ENCODE measurements around the gene FIP1L1.
"Not testable (repeated sequence)": the region's sequence is repeated elsewhere in the genome, so short reads cannot be mapped to it uniquely, and the experiment has no call there.

DNA sequence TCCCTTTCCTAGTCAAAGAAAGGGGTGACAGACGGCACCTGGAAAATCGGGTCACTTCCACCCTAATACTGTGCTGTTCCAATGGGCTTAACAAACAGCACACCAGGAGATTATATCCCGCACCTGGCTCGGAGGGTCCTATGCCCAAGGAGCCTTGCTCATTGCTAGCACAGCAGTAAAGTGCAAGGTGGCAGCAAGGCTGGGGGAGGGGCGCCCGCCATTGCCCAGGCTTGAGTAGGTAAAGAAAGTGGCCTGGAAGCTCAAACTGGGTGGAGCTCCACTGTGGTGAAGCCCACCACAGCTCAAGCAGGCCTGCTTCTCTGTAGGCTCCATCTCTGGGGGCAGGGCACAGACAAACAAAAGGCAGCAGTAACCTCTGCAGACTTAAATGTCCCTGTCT, 89.1 kb downstream of the FIP1L1 start:
- not testable (repeated sequence) for TF ChIP-seq CTCF (IDR thresholded peaks at IDR 0.05; ENCODE audit: borderline replicate concordance, extremely low read depth, low read length, poor library complexity, severe bottlenecking); EZH2 (IDR thresholded peaks at IDR 0.05; ENCODE audit: borderline replicate concordance, low read depth, low read length, severe bottlenecking)

All from DND-41 (cell line).